Bronchial epithelial cell (primary cell): ENCODE measurements around the gene TSHZ3. TPM values are rescaled to one million over a fixed set of nuclear protein-coding genes. Genes with fewer than 3 reads are reported as not detected.

Experiments
- DNase-seq: peaks from one replicate; pipeline ENCODE4 v3.0.0-alpha.2; 2010; ENCODE audit warnings: low read depth
- FAIRE-seq: peaks from 2 replicates; lab custom pipeline; 2011; peaks lifted over from hg19 to GRCh38; lab: Jason Lieb, UNC
- H3K27me3 ChIP-seq: 2 replicates; pipeline ENCODE4 v1.5.1; 2011; ENCODE audit warnings: low read length; ENCODE audit not compliant: control insufficient read depth, insufficient read depth
- H3K36me3 ChIP-seq: 2 replicates; pipeline ENCODE4 v1.5.1; 2011; ENCODE audit warnings: low read length; ENCODE audit not compliant: control insufficient read depth, insufficient read depth
- H3K4me3 ChIP-seq: 2 replicates; pipeline ENCODE4 v1.5.1; 2011; ENCODE audit warnings: mild to moderate bottlenecking, low read depth, low read length, control low read depth
- CTCF ChIP-seq: IDR thresholded peaks from 2 replicates; pipeline ENCODE4 v1.5.1; 2011; ENCODE audit warnings: mild to moderate bottlenecking, moderate library complexity, low read length, control low read depth, inconsistent platforms; ENCODE audit not compliant: insufficient read depth, severe bottlenecking
- total RNA-seq: library from RNA; depleted of rRNA; stranded (reverse); fragments of >200 nt; gene quantifications from 2 replicates; pipeline ENCODE4 v1.2.1, GENCODE V29; 2014

The TSHZ3 gene
- total RNA-seq, 1 donor from 2014 or later: 1.6 TPM

DNA sequence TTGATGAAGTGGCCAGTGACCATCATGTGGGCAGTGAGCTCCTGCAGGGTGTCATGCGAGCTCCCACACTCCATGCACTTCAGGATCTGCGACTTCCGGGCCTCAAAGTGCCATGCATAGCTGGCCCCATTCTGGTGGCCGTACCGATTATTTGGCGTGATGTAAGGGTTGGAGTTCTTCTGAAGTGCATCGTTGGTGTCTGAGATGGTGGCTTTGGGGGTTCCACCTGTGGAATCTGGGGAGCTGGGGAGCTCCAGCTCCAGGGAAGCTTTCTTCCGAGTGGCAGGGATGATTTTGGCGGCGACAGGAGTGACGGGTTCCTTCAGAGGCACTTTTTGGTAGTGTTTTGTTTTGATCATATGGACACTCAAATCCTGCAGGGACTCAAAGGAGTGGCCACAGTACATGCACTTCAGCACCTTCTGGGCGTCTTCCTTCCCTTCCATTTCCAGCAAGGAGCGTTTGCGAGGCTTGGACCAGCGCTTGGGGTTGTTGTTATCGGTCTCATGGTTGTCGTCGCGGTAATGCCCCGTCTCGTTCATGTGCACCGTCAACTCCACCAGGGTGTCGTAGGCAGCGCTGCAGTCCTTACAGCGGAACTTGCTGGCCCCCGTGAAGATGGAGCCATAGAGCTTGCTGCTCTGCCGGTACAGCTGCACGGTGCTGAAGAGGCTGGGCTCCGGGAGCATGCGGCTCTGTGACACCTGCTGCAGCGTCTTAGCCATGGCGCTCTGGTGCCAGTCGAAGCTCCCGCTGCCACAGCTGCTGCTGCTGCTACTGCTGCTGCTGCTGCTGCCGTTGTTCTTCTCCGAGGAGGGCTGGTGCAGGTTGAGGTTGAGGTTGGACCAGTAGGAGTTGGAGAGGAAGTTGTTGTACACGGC, 70.4 kb downstream of the TSHZ3 start:
- DNase-seq (no peak), FAIRE-seq (no peak)
- no peak for TF ChIP-seq CTCF

DNA sequence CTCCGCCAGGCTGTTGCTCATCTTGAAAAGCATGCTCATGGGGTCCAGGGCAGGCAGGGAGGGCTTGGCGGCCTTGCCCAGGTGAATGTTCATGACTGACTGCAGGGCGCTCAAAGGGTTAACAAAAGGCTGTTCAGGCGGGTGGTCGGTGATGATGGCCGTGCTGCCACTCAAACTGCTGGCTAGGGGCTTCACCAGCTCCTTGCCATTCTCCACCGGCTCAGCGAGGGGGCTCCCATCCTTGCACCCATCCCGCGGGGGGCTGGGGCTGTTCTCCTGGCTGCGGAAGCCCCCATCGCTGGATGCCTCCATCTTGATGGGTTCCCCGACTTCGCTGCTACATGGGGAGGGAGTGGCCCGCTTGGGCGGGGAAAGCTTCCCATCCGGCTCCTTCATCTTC, 71.7 kb downstream of the TSHZ3 start:
- DNase-seq (no peak), FAIRE-seq (no peak)
- TF ChIP-seq CTCF: no peak
- Histone ChIP-seq H3K27me3 (no peaks in the 10 kb centered on the region), H3K36me3 (peaks cover 1% of the 10 kb centered on the region), H3K4me3 (no peak overlapping the region)

More for the DNA sequence above, 70.4 kb downstream of the TSHZ3 start:
- no peak overlapping the region for H3K4me3 ChIP-seq
- peaks cover 1% of the 10 kb centered on the region for H3K36me3 ChIP-seq
- no peaks in the 10 kb centered on the region for H3K27me3 ChIP-seq

DNA sequence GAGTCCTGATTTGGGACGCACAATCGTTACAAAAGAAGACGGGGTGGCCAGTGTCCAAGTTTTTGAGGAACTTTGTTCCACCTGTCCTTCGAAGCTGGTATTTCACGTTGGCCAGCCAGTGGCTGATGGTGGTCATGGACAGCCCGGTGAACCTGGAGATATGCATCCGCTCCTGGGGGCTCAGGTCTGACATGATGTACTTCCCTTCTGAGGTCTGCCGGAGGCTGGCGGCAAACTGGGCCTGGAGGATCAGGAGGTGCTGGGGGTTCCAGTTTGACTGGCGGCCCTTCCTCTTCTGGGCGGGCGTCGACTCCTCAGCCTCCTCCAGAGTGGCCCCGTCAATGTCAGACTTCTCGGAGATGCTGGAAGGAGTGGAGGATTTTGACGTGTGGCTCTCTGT, 72.4 kb downstream of the TSHZ3 start:
- FAIRE-seq (no peak), DNase-seq (no peak)
- no peak for TF ChIP-seq CTCF
- Histone ChIP-seq H3K4me3 (no peak overlapping the region), H3K27me3 (no peaks in the 10 kb centered on the region), H3K36me3 (peaks cover 1% of the 10 kb centered on the region)

GRCh38 chr19:31275068-31275334, 74.2 kb downstream of the TSHZ3 start:
- peaks cover 1% of the 10 kb centered on the region for H3K36me3 ChIP-seq
- no peak for TF ChIP-seq CTCF

DNA sequence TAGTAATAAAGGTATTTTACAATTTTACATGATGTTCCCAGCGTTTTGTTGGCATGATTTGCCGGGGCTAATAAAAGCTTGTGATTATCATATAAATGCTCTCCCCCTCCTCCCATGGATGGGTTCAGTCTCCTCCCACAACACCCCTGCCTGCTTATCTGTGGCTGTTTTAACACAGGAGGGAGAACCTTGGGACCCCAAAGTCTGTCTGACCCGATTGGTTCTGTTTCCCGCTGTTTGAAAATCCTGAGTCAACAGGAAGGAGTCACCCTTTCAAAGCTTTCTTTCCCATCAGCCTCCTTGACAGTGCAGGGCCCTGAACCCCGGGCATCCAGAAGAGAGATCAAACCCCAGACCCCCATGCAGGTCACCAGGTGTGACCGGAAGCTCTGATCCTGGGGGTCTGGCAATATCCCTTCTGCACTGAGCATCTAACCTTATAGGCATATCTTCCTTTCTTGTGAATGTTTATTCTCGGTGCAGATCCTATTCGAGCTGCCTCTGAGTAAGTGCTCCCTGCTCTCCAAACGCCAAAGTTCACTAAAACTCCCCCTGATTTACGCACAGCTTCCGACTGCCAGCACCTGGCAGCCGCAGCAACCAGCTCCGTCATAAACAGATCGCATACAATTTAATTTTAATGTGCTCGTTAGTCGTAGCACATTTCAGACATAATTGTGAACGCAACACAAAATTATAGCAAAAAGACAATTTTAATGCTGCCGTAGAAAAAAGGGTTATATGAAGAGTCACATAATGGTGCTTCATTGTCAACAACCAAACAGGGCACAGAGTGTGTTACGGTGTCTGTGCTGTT, 74.8 kb downstream of the TSHZ3 start:
- no peak for FAIRE-seq

More at GRCh38 chr19:31275068-31275334, 74.2 kb downstream of the TSHZ3 start:
- Histone ChIP-seq H3K27me3 (no peaks in the 10 kb centered on the region), H3K4me3 (no peak overlapping the region)
- FAIRE-seq: no peak
- no peak for DNase-seq

More for the DNA sequence above, 74.8 kb downstream of the TSHZ3 start:
- no peak overlapping the region for H3K4me3 ChIP-seq
- TF ChIP-seq CTCF: no peak
- no peaks in the 10 kb centered on the region for H3K27me3 ChIP-seq
- peaks cover 1% of the 10 kb centered on the region for H3K36me3 ChIP-seq
- no peak for DNase-seq
